Fibroblast of lung (primary cell): ENCODE results near the gene CRTAC1. TPM values are rescaled to one million over a fixed set of nuclear protein-coding genes. Genes with fewer than 3 reads are reported as not detected.

ENCODE experiments used
- DNase-seq, 2 donors: peaks; one replicate each; pipeline versions ENCODE4 v3.0.0 to v3.0.0-alpha.2; 2010; ENCODE audit warnings: low read depth in 2 of 2
- H2AFZ ChIP-seq: 2 replicates; pipeline ENCODE4 v1.5.1; 2012; ENCODE audit warnings: low read length, control low read depth, inconsistent platforms
- H3K27ac ChIP-seq: 2 replicates; pipeline ENCODE4 v1.5.1; 2011; ENCODE audit warnings: low read length, control low read depth; ENCODE audit not compliant: insufficient read depth
- H3K27me3 ChIP-seq: 2 replicates; pipeline ENCODE4 v1.5.1; 2011; ENCODE audit warnings: mild to moderate bottlenecking, low read length; ENCODE audit not compliant: control insufficient read depth, insufficient read depth
- H3K36me3 ChIP-seq: 2 replicates; pipeline ENCODE4 v1.5.1; 2011; ENCODE audit warnings: low read length; ENCODE audit not compliant: control insufficient read depth, insufficient read depth
- H3K4me1 ChIP-seq: 2 replicates; pipeline ENCODE4 v1.5.1; 2011; ENCODE audit warnings: low read length; ENCODE audit not compliant: control insufficient read depth, insufficient read depth; ENCODE audit errors: extremely low read depth
- H3K4me2 ChIP-seq: 2 replicates; pipeline ENCODE4 v1.5.1; 2011; ENCODE audit warnings: low read length, control low read depth; ENCODE audit not compliant: insufficient read depth; ENCODE audit errors: extremely low read depth
- H3K4me3 ChIP-seq, 4 experiments: fragments of 200-600 bp in 1 of 4; sonication (generic) in 1 of 4; replicated peaks in 1 of 4; 2 replicates each; pipeline ENCODE4 v1.5.1; 2011 to 2016; ENCODE audit warnings: low read length in 4 of 4, low read depth in 3 of 4, mild to moderate bottlenecking in 3 of 4, control low read depth in 2 of 4, inconsistent platforms in 1 of 4, mixed read lengths in 1 of 4; ENCODE audit not compliant: insufficient read depth in 1 of 4; ENCODE audit errors: control extremely low read depth in 1 of 4
- H3K79me2 ChIP-seq: 2 replicates; pipeline ENCODE4 v1.5.1; 2012; ENCODE audit warnings: mild to moderate bottlenecking, low read length, inconsistent platforms; ENCODE audit not compliant: control insufficient read depth, insufficient read depth
- H3K9ac ChIP-seq: 2 replicates; pipeline ENCODE4 v1.5.1; 2011; ENCODE audit warnings: mild to moderate bottlenecking, low read length, control low read depth; ENCODE audit not compliant: insufficient read depth
- H3K9me3 ChIP-seq: 2 replicates; pipeline ENCODE4 v1.5.1; 2012; ENCODE audit warnings: low read depth, low read length; ENCODE audit not compliant: control insufficient read depth, insufficient read depth
- H4K20me1 ChIP-seq: 2 replicates; pipeline ENCODE4 v1.5.1; 2011; ENCODE audit warnings: low read length; ENCODE audit not compliant: control insufficient read depth, insufficient read depth; ENCODE audit errors: extremely low read depth
- EZH2 ChIP-seq: IDR thresholded peaks from 2 replicates; pipeline ENCODE4 v1.5.1; 2012; ENCODE audit warnings: low read length, control low read depth, mild to moderate bottlenecking; ENCODE audit errors: missing control alignments
- polyA plus RNA-seq, 2 donors: library from polyadenylated mRNA; depleted of rRNA in 1 of 2; stranded (reverse) in 1 of 2; unstranded in 1 of 2; fragments of >200 nt; gene quantifications; 2 replicates each; pipeline ENCODE4 v1.2.1, GENCODE V29; 2011 to 2012; ENCODE audit warnings: missing spikeins in 1 of 2
- total RNA-seq: library from RNA; depleted of rRNA; stranded (reverse); fragments of >200 nt; gene quantifications from 2 replicates; pipeline ENCODE4 v1.2.1, GENCODE V29; 2014
- TF ChIP-seq, protein P1 (sequence below), 2 donors: IDR thresholded peaks in 1 of 2; conservative IDR thresholded peaks in 1 of 2; 1 replicate in 1 of 2; 2 replicates in 1 of 2; pipeline ENCODE4 v1.5.1; 2011 to 2012; ENCODE audit warnings: low read length in 2 of 2, control low read depth in 1 of 2, inconsistent platforms in 1 of 2, low read depth in 1 of 2, mild to moderate bottlenecking in 1 of 2

CRTAC1 gene
- total and polyA plus RNA-seq, 2 donors (not counting 1 experiment from before 2014, with no cell fraction given), result not detected

DNA sequence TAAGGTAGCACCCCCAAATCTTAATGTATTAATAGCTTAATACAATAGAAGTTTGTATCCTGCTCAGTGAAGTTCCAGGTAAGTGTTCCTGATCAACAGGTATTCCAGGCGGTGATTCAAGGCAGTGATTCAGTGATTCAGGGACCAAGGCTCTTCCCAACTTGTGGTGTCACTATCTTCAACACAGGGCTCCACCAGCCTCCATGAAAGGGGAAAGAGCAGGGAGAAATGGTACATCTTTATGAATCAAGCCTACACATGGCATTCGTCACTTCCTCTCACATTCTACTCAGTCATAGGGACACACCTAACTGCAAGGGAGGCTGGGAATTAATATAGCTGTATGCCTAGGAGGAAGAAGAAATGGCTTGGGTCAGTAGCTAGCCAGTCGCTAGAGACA, 175.7 kb downstream of the CRTAC1 start:
- H3K9me3 ChIP-seq, result no peaks in the 10 kb centered on the region
- H4K20me1 ChIP-seq, result no peaks in the 10 kb centered on the region
- DNase-seq, result no peak
- no peak overlapping the region for H3K27ac ChIP-seq
- no peaks in the 10 kb centered on the region for H3K79me2 ChIP-seq
- H3K4me2 ChIP-seq, result no peak overlapping the region
- TF ChIP-seq, protein P1, sequence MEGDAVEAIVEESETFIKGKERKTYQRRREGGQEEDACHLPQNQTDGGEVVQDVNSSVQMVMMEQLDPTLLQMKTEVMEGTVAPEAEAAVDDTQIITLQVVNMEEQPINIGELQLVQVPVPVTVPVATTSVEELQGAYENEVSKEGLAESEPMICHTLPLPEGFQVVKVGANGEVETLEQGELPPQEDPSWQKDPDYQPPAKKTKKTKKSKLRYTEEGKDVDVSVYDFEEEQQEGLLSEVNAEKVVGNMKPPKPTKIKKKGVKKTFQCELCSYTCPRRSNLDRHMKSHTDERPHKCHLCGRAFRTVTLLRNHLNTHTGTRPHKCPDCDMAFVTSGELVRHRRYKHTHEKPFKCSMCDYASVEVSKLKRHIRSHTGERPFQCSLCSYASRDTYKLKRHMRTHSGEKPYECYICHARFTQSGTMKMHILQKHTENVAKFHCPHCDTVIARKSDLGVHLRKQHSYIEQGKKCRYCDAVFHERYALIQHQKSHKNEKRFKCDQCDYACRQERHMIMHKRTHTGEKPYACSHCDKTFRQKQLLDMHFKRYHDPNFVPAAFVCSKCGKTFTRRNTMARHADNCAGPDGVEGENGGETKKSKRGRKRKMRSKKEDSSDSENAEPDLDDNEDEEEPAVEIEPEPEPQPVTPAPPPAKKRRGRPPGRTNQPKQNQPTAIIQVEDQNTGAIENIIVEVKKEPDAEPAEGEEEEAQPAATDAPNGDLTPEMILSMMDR (conservative IDR thresholded peaks at IDR 0.05 in 1 of 2, IDR thresholded peaks at IDR 0.05 in 1 of 2; ENCODE audit: low read depth in 1 of 2, low read length in 2 of 2), result no peak
- no peak for TF ChIP-seq EZH2
- no peak overlapping the region for H3K4me3 ChIP-seq
- H2AFZ ChIP-seq, result no peak overlapping the region
- peaks cover 12% of the 10 kb centered on the region for H3K27me3 ChIP-seq
- no peak overlapping the region for H3K9ac ChIP-seq
- H3K4me1 ChIP-seq, result no peaks in the 10 kb centered on the region
- no peaks in the 10 kb centered on the region for H3K36me3 ChIP-seq

GRCh38 chr10:97852840-97853405, 177.5 kb downstream of the CRTAC1 start:
- H4K20me1 ChIP-seq, result no peaks in the 10 kb centered on the region
- no peak overlapping the region for H2AFZ ChIP-seq
- TF ChIP-seq, protein P1 (conservative IDR thresholded peaks at IDR 0.05 in 1 of 2, IDR thresholded peaks at IDR 0.05 in 1 of 2; ENCODE audit: low read depth in 1 of 2, low read length in 2 of 2), result no peak
- no peak for TF ChIP-seq EZH2
- H3K4me1 ChIP-seq, result no peaks in the 10 kb centered on the region
- DNase-seq, result no peak
- no peaks in the 10 kb centered on the region for H3K36me3 ChIP-seq
- no peak overlapping the region for H3K27ac ChIP-seq
- no peak overlapping the region for H3K9ac ChIP-seq
- H3K79me2 ChIP-seq, result no peaks in the 10 kb centered on the region
- H3K4me2 ChIP-seq, result no peak overlapping the region
- H3K27me3 ChIP-seq, result peaks cover 19% of the 10 kb centered on the region
- no peaks in the 10 kb centered on the region for H3K9me3 ChIP-seq
- no peak overlapping the region for H3K4me3 ChIP-seq

DNA sequence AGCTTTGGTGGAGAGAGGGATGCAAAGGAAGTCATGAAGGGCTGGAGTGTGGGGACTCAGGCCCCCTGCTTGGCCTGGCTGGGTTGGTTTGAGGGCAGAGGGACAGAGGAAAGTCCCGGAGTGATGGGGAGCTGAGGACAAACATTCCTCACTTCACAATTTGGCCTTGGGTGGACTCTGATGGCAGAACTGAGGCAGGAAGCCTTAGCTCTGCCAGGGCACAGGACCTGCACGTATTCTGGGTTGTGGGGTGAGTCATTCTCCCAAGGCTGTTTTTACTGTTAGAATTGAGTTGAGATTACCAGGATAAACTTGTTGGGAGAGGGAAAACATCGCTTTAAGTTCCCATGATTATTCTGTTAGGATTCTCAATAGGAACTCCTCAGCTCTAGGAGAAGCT, 178.1 kb downstream of the CRTAC1 start:
- H3K9ac ChIP-seq, result no peak overlapping the region
- H3K27ac ChIP-seq, result no peak overlapping the region
- no peak overlapping the region for H3K4me2 ChIP-seq
- H3K4me1 ChIP-seq, result no peaks in the 10 kb centered on the region
- peaks cover 19% of the 10 kb centered on the region for H3K27me3 ChIP-seq
- no peaks in the 10 kb centered on the region for H4K20me1 ChIP-seq
- no peak for DNase-seq
- H3K36me3 ChIP-seq, result no peaks in the 10 kb centered on the region
- H3K9me3 ChIP-seq, result no peaks in the 10 kb centered on the region
- no peak overlapping the region for H2AFZ ChIP-seq
- TF ChIP-seq, protein P1 (conservative IDR thresholded peaks at IDR 0.05 in 1 of 2, IDR thresholded peaks at IDR 0.05 in 1 of 2; ENCODE audit: low read depth in 1 of 2, low read length in 2 of 2), result no peak
- TF ChIP-seq EZH2, result no peak
- H3K4me3 ChIP-seq, result no peak overlapping the region
- H3K79me2 ChIP-seq, result no peaks in the 10 kb centered on the region
